BLaER1 (cell line): Measurements from ENCODE around the gene BATF.

Experiments
- H3K27ac ChIP-seq: shearing (Covaris generic); formaldehyde crosslinking; 2 replicates; pipeline ENCODE4 v1.8.1; 2022
- H3K27me3 ChIP-seq: shearing (Covaris generic); formaldehyde crosslinking; 2 replicates; pipeline ENCODE4 v1.8.1; 2022
- H3K36me3 ChIP-seq: shearing (Covaris generic); formaldehyde crosslinking; 2 replicates; pipeline ENCODE4 v1.8.1; 2022
- H3K4me1 ChIP-seq: shearing (Covaris generic); formaldehyde crosslinking; 2 replicates; pipeline ENCODE4 v1.8.1; 2022
- H3K4me2 ChIP-seq: shearing (Covaris generic); formaldehyde crosslinking; 2 replicates; pipeline ENCODE4 v1.8.1; 2022
- H3K4me3 ChIP-seq: shearing (Covaris generic); formaldehyde crosslinking; 2 replicates; pipeline ENCODE4 v1.8.1; 2022
- H3K9ac ChIP-seq: shearing (Covaris generic); formaldehyde crosslinking; 2 replicates; pipeline ENCODE4 v1.8.1; 2022
- H3K9me3 ChIP-seq: shearing (Covaris generic); formaldehyde crosslinking; 2 replicates; pipeline ENCODE4 v1.8.1; 2022
- H4K20me1 ChIP-seq: shearing (Covaris generic); formaldehyde crosslinking; 2 replicates; pipeline ENCODE4 v1.8.1; 2022
- Cebpa-rat ChIP-seq: shearing (Covaris generic); IDR thresholded peaks from 2 replicates; pipeline ENCODE4 v1.8.1; 2022

BATF gene

DNA sequence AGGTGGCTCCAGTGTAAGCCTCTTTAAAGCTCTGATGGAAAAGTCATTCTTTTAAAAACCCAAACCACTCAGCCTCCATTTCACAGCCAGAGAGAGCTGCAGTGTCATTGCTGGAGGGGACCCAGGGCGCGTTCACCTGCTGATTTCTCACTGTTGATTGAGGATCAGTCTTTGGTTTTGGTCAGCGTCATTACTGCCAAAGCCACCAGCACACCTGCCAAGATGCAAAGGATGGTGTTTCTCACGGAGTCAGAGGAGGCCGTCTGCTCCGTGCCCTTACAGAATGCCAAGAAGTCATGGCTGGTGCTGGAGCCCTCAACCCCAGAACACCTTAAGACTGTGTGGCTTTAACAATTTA lies 32.8 kb upstream of the BATF start:
- no peaks in the 10 kb centered on the region for H4K20me1 ChIP-seq
- H3K4me2 ChIP-seq = no peak overlapping the region
- no peak overlapping the region for H3K4me3 ChIP-seq
- peaks cover 7% of the 10 kb centered on the region; the same call in 1 of the 2 replicates for H3K4me1 ChIP-seq
- no peaks in the 10 kb centered on the region for H3K27me3 ChIP-seq
- no peaks in the 10 kb centered on the region for H3K9me3 ChIP-seq
- H3K27ac ChIP-seq = no peak overlapping the region
- TF ChIP-seq Cebpa-rat = no peak
- H3K36me3 ChIP-seq = no peaks in the 10 kb centered on the region
- H3K9ac ChIP-seq = no peak overlapping the region

DNA sequence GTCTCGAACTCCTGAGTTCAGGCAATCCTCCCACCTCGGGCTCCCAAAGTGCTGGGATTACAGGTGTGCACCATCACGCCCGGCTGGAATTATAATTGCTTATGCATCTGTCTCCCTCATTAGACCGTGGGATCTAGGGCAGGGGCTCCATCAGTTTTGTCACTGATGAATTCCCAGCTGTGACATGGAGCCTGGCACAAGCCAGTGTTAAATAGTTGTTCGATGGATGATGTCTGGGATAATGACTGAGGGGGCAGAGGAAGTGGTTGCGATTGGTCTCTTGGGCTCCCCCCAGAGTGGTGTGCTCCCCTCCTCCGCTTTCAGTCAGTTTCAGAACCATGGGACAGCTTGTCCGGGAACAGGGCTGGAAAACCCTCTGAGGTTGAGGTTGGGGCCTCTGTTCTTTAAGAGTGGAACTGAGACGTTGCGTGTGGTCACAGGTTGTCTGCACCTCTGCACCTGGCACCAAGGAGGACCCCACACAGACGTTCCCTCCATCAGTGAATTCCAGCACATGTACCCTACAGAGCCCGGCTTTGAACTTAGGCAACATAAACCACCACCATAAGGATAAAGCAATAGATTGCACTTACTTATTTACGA lies 30.8 kb upstream of the BATF start:
- H4K20me1 ChIP-seq = no peaks in the 10 kb centered on the region
- no peak overlapping the region for H3K9ac ChIP-seq
- no peak for TF ChIP-seq Cebpa-rat
- no peak overlapping the region for H3K4me3 ChIP-seq
- no peaks in the 10 kb centered on the region for H3K36me3 ChIP-seq
- H3K4me2 ChIP-seq = no peak overlapping the region
- no peaks in the 10 kb centered on the region for H3K9me3 ChIP-seq
- peaks cover 13% of the 10 kb centered on the region for H3K4me1 ChIP-seq
- H3K27ac ChIP-seq = no peak overlapping the region
- no peaks in the 10 kb centered on the region for H3K27me3 ChIP-seq

DNA sequence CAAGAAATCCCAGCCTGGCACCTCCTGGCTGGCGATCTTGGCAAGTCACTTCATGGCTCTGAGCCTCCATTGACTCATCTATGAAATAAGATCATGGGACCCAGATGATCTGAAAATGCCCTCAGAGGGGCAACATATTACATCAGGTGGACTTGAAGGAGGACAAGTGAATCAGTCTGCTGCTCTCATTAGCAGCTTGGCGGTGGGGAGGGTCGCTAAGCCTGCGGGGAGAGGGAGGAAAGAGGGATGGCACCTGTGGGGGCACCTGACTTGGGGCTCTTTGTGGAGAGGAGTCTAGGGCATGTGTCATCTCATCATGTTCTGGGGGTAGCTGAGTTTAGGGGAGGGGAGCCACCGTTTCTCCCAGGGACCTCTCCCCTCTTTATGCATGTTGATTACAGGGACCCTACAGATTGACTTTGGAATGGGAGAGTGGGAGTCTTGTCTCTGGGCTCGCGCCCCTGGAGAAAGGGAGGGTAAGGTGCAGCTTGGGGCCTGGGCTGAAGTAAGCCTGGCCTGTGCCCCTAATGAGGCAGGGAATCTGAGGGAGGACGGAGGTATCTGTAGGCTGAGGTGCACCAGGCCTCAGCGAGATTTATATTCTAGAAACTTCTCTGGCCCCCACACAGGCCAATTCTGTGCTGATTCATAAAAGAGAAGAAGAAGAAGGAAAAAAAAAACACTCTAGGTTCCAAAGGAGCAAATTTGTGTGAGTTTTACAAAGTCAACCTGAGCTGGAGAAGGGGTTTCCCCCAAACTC lies 29.3 kb upstream of the BATF start:
- H4K20me1 ChIP-seq = no peaks in the 10 kb centered on the region
- no peak overlapping the region for H3K9ac ChIP-seq

DNA sequence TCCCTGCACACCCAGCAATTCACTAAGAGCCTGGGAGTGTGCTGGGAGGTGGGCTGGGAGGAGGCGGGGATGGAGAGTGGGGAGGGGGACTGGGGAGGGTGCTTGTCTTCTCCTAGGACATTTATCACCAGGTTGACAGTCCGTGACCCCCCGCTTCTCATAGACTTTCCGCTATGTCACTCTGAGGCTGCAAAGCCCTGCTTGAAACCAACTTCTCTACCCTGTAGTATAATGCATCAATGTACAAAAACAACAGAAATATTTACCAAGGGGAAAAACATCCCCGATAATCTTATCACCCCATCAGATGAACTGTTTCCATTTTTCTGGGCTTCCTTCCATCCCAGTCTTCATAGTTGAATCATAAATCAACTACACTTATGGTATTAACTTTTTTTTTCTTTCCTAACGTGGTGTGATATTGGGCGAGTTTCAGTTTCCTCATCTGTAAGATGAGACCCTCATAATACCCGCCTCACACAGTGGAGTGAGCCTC lies 28.6 kb upstream of the BATF start:
- no peaks in the 10 kb centered on the region for H4K20me1 ChIP-seq
- H3K36me3 ChIP-seq = no peaks in the 10 kb centered on the region
- no peak overlapping the region for H3K4me2 ChIP-seq
- no peak overlapping the region for H3K9ac ChIP-seq
- no peak for TF ChIP-seq Cebpa-rat
- no peak overlapping the region for H3K27ac ChIP-seq
- H3K9me3 ChIP-seq = no peaks in the 10 kb centered on the region
- H3K27me3 ChIP-seq = no peaks in the 10 kb centered on the region
- H3K4me1 ChIP-seq = peaks cover 28% of the 10 kb centered on the region
- H3K4me3 ChIP-seq = no peak overlapping the region

More for the DNA sequence above, 29.3 kb upstream of the BATF start:
- peaks cover 22% of the 10 kb centered on the region for H3K4me1 ChIP-seq
- no peaks in the 10 kb centered on the region for H3K9me3 ChIP-seq
- H3K36me3 ChIP-seq = no peaks in the 10 kb centered on the region
- no peak overlapping the region for H3K4me2 ChIP-seq
- no peak for TF ChIP-seq Cebpa-rat
- H3K4me3 ChIP-seq = no peak overlapping the region
- no peak overlapping the region for H3K27ac ChIP-seq
- no peaks in the 10 kb centered on the region for H3K27me3 ChIP-seq

DNA sequence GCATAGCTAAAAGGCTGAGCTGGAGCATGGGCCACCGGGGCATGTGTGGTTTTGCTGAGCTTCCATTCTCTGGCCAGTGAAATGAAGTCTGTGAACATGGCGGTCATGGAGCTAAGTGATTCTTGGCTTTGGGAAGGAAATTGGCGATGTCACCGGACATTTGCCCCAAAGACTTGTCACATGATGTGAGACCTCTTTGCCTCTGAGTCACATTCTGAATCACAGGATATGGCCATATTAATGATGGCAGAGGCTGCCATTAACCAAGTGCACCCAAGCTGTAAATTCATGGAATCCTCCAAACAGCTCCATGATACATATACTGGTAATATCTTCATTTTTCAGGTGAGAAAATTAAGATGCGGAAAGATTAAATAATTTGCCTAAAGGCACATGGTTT lies 27.4 kb upstream of the BATF start:
- Histone ChIP-seq H3K9ac (no peak overlapping the region), H3K36me3 (no peaks in the 10 kb centered on the region), H3K9me3 (no peaks in the 10 kb centered on the region), H4K20me1 (no peaks in the 10 kb centered on the region), H3K4me3 (no peak overlapping the region), H3K4me1 (peaks cover 41% of the 10 kb centered on the region), H3K27me3 (no peaks in the 10 kb centered on the region), H3K27ac (no peak overlapping the region), H3K4me2 (no peak overlapping the region)
- no peak for TF ChIP-seq Cebpa-rat

DNA sequence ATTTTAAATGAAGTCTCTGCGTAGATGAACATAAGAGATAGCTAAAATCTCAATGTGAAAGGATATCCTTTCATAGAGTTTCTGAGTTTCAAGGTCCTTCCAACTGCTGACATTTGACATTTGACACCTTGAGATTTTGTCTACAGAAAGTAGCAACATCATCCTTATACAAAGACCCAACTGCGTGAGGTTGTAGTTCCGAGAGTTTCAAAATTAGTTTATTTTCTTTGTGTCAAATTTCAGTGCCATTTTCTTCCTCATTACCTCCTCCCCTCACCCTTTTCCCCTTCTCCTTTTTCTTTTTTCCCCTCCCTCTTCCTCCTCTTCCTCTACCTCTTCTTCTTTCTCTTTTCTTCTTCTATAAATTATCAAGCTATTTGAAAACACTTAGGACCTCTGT lies 26.9 kb upstream of the BATF start:
- Histone ChIP-seq H3K27me3 (no peaks in the 10 kb centered on the region), H3K9me3 (no peaks in the 10 kb centered on the region), H3K36me3 (no peaks in the 10 kb centered on the region), H4K20me1 (no peaks in the 10 kb centered on the region), H3K4me1 (peaks cover 42% of the 10 kb centered on the region), H3K4me3 (no peak overlapping the region), H3K9ac (no peak overlapping the region), H3K27ac (no peak overlapping the region), H3K4me2 (no peak overlapping the region)
- no peak for TF ChIP-seq Cebpa-rat

DNA sequence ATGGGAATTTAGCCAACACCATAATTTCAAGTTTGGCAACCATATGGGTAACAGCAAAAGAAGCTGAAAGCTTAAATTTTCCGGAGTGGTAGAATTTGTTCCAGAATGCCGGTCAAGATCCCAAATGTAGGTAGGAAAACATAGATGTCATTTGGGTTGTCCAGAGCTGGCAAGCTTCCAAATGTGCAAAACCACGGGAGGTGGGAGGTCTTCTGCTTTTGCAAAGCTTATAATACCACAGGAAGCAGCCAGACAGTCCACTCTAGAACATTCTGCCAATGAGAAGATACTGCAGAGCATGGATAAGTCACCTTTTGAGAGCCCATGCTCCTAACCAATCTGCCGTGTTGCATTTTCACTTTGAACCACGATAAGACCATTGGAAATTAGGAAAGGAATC lies 26.4 kb upstream of the BATF start:
- Histone ChIP-seq H3K4me3 (no peak overlapping the region), H3K27me3 (no peaks in the 10 kb centered on the region), H3K9ac (no peak overlapping the region), H3K36me3 (no peaks in the 10 kb centered on the region), H4K20me1 (no peaks in the 10 kb centered on the region), H3K4me2 (peak overlapping the region; percentile 49; the same call in 1 of the 2 replicates), H3K4me1 (peaks cover 42% of the 10 kb centered on the region), H3K9me3 (no peaks in the 10 kb centered on the region), H3K27ac (no peak overlapping the region)
- TF ChIP-seq Cebpa-rat = no peak

DNA sequence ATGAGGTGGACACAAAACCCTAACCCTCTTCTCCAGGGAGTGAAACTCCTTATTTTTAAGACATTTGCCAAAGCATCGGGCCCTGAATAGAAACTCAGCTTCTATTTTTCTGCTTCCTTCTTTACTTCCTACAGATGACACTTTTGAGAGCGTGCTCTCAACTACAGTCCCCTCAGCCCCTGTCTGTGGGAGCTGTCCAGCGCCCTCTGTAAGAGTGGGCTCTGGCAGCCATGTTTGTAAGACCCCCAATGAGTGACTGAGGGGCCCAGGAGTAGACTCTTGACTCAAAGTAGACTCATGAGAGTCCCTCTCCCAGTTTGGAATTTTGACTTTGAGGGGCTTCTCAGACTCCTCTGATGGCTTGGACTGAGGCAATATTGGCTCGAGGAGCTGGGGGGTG lies 25.5 kb upstream of the BATF start:
- Histone ChIP-seq H3K9ac (no peak overlapping the region), H3K27ac (no peak overlapping the region), H3K9me3 (no peaks in the 10 kb centered on the region), H3K4me3 (no peak overlapping the region), H3K36me3 (no peaks in the 10 kb centered on the region), H3K4me1 (peaks cover 42% of the 10 kb centered on the region), H4K20me1 (no peaks in the 10 kb centered on the region), H3K4me2 (peak overlapping the region; percentile 49), H3K27me3 (no peaks in the 10 kb centered on the region)
- no peak for TF ChIP-seq Cebpa-rat

DNA sequence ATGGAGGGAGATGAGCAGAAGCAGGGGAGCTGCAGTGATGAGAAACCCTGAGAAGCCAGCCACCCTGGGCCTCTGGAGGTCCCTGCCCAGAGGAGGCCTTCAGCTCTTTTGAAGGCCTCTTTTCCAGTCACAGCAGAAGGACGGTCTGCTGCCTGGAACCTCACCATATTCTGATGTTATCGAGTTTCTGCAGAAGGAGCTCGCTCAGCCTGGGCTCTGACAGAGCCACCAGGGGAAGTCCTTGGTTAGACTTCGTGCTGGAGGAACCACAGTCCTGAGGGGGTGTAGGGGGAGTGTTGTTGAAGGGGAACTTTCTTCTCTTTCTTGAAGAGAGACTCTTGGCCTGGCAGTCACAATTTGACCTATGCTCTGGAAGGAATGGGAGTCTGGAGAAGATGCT lies 25.1 kb upstream of the BATF start:
- H3K36me3 ChIP-seq = no peaks in the 10 kb centered on the region
- H3K27ac ChIP-seq = no peak overlapping the region
- TF ChIP-seq Cebpa-rat = no peak
- H3K9ac ChIP-seq = no peak overlapping the region
- peak overlapping the region; percentile 49 for H3K4me2 ChIP-seq
- peaks cover 42% of the 10 kb centered on the region for H3K4me1 ChIP-seq
- H3K4me3 ChIP-seq = no peak overlapping the region
- H3K27me3 ChIP-seq = no peaks in the 10 kb centered on the region
- no peaks in the 10 kb centered on the region for H3K9me3 ChIP-seq
- no peaks in the 10 kb centered on the region for H4K20me1 ChIP-seq

DNA sequence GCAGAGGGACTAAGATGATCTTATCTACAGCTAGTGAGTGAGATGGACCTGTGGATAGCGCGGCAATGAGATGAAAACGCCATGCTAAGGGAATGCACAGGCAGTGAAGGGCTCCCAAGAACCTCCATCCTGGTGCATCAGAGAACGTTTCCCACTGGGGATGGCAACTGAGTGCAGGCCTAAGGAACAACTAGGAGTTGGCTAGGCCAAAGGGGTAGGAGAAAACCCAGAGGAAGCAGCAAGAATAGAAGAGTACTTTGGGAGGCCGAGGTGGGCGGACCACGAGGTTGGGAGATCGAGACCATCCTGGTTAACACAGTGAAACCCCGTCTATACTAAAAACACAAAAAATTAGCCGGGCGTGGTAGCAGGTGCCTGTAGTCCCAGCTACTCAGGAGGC lies 24.6 kb upstream of the BATF start:
- peaks cover 42% of the 10 kb centered on the region for H3K4me1 ChIP-seq
- no peak overlapping the region for H3K4me3 ChIP-seq
- no peak overlapping the region for H3K27ac ChIP-seq
- H4K20me1 ChIP-seq = no peaks in the 10 kb centered on the region
- H3K9ac ChIP-seq = no peak overlapping the region
- no peaks in the 10 kb centered on the region for H3K9me3 ChIP-seq
- TF ChIP-seq Cebpa-rat = no peak
- no peaks in the 10 kb centered on the region for H3K27me3 ChIP-seq
- H3K36me3 ChIP-seq = no peaks in the 10 kb centered on the region
- peak overlapping the region; percentile 49 for H3K4me2 ChIP-seq
